K562 (cell line): Measurements from ENCODE around the gene TCAP. TPM values are rescaled to one million over a fixed set of nuclear protein-coding genes. Genes with fewer than 3 reads are reported as not detected.

Experiments used
- BRF1 ChIP-seq: IDR thresholded peaks from 3 replicates; pipeline ENCODE4 v1.6.1; 2011; ENCODE audit warnings: borderline replicate concordance, mild to moderate bottlenecking; ENCODE audit not compliant: insufficient read length; ENCODE audit errors: extremely low read depth
- CHCHD3 ChIP-seq: fragments of 250-450 bp; sonication (Bioruptor Pico); IDR thresholded peaks from 2 replicates; pipeline ENCODE4 v2.1.2; 2022; ENCODE audit warnings: mild to moderate bottlenecking
- DDX20 ChIP-seq: fragments of 450-650 bp; IDR thresholded peaks from 2 replicates; pipeline ENCODE4 v1.6.1; 2016; ENCODE audit warnings: missing genetic modification characterization, low read depth, mild to moderate bottlenecking, missing compliant biosample characterization, moderate library complexity
- E2F4 ChIP-seq: sonication (generic); formaldehyde crosslinking; IDR thresholded peaks from 2 replicates; pipeline ENCODE4 v1.8.0; 2022; ENCODE audit warnings: mild to moderate bottlenecking, low read depth, missing genetic modification reagents
- EP400 ChIP-seq: fragments of 450-650 bp; IDR thresholded peaks from 2 replicates; pipeline ENCODE4 v1.6.1; 2017; ENCODE audit warnings: antibody characterized with exemption, mild to moderate bottlenecking, moderate library complexity
- KAT8 ChIP-seq: fragments of 450-650 bp; IDR thresholded peaks from 2 replicates; pipeline ENCODE4 v1.6.1; 2016; ENCODE audit warnings: low read depth, mild to moderate bottlenecking
- RBM14 ChIP-seq: fragments of 200-400 bp; formaldehyde crosslinking; IDR thresholded peaks from 2 replicates; pipeline ENCODE4 v1.6.1; 2018; ENCODE audit warnings: low read depth, mild to moderate bottlenecking, low read length, moderate library complexity, borderline replicate concordance; ENCODE audit not compliant: insufficient read depth
- RHOXF2B ChIP-seq: fragments of 250-450 bp; sonication (Bioruptor Pico); conservative IDR thresholded peaks from 2 replicates; pipeline ENCODE4 v1.5.1; 2021
- SAP30 ChIP-seq: fragments of 200-600 bp; sonication (generic); IDR thresholded peaks from 2 replicates; pipeline ENCODE4 v1.6.1; 2012; ENCODE audit warnings: borderline replicate concordance, low read depth, mild to moderate bottlenecking, moderate library complexity, low read length, control low read depth, inconsistent platforms; ENCODE audit not compliant: insufficient read depth, poor library complexity, severe bottlenecking
- SLC30A9 ChIP-seq: fragments of 250-450 bp; sonication (Bioruptor Pico); IDR thresholded peaks from 2 replicates; pipeline ENCODE4 v1.8.0; 2022; ENCODE audit warnings: mild to moderate bottlenecking, moderate library complexity
- SPI1 ChIP-seq: IDR thresholded peaks from 2 replicates; pipeline ENCODE4 v1.6.1; 2011; ENCODE audit warnings: low read depth, low read length, control low read depth, borderline replicate concordance
- SREBF1 ChIP-seq: fragments of 150-350 bp; IDR thresholded peaks from 2 replicates; pipeline ENCODE4 v1.6.1; 2014; ENCODE audit warnings: antibody characterized with exemption, low read depth, low read length, borderline replicate concordance
- TEAD1 ChIP-seq, 2 experiments: fragments of 450-650 bp in 1 of 2; sonication (generic) in 1 of 2; formaldehyde crosslinking; IDR thresholded peaks; 2 replicates each; pipeline versions ENCODE4 v1.4.0 to v1.8.0; 2020 to 2022; ENCODE audit warnings: mild to moderate bottlenecking in 2 of 2, missing genetic modification reagents in 1 of 2
- XRCC3 ChIP-seq: fragments of 450-650 bp; IDR thresholded peaks from 2 replicates; pipeline ENCODE4 v1.6.1; 2017; ENCODE audit warnings: mild to moderate bottlenecking, moderate library complexity
- ZC3H11A ChIP-seq: IDR thresholded peaks from 2 replicates; pipeline ENCODE4 v1.6.1; 2012; ENCODE audit warnings: low read depth, low read length, improper control_type of control experiment
- ZFP36 ChIP-seq: fragments of 150-350 bp; IDR thresholded peaks from 2 replicates; pipeline ENCODE4 v1.6.1; 2018; ENCODE audit warnings: low read length, low read depth; ENCODE audit not compliant: partially characterized antibody
- ZFPM2 ChIP-seq: fragments of 250-450 bp; sonication (Bioruptor Pico); IDR thresholded peaks from 2 replicates; pipeline ENCODE4 v1.5.1; 2022; ENCODE audit warnings: mild to moderate bottlenecking
- ZNF224 ChIP-seq: sonication (generic); formaldehyde crosslinking; IDR thresholded peaks from 2 replicates; pipeline ENCODE4 v1.8.0; 2022; ENCODE audit warnings: mild to moderate bottlenecking, missing genetic modification reagents
- ZNF354B ChIP-seq: fragments of 250-450 bp; sonication (Bioruptor Pico); IDR thresholded peaks from 2 replicates; pipeline ENCODE4 v1.4.0; 2020
- ZNF655 ChIP-seq: fragments of 250-450 bp; sonication (Bioruptor Pico); IDR thresholded peaks from 2 replicates; pipeline ENCODE4 v1.5.0; 2021
- polyA plus RNA-seq, 8 experiments: library from polyadenylated mRNA; depleted of rRNA in 4 of 8; stranded (reverse) in 5 of 8; unstranded in 3 of 8; fragments of >200 nt; fragmentation: Nextera tagmentation in 2 of 8; fragmentation: Illumina TruSeq in 1 of 8; extraction: Ambion mirVana in 2 of 8; extraction: Trizol in 1 of 8; gene quantifications; 2 replicates each; pipeline versions ENCODE4 v1.2.1 to v1.2.3, GENCODE V29; 2011 to 2014; ENCODE audit warnings: inconsistent platforms in 1 of 8, missing spikeins in 1 of 8
- total RNA-seq, 7 experiments: library from RNA; depleted of rRNA in 6 of 7; stranded (reverse); fragments of >200 nt in 6 of 7; fragmentation: Illumina TruSeq in 2 of 7; extraction: Trizol in 2 of 7; gene quantifications; 2 replicates each; pipeline versions ENCODE4 v1.2.1 to v1.2.3, GENCODE V29; 2011 to 2021; ENCODE audit warnings: low replicate concordance in 1 of 7
- TF ChIP-seq, protein P1 (sequence below), 3 experiments: fragments of 200-800 bp in 1 of 3; sonication (Bioruptor generic) in 1 of 3; sonication (generic) in 1 of 3; formaldehyde crosslinking in 1 of 3; IDR thresholded peaks; 2 replicates each; pipeline versions ENCODE4 v1.6.1 to v1.8.0; 2016 to 2022; ENCODE audit warnings: mild to moderate bottlenecking in 2 of 3, missing compliant biosample characterization in 2 of 3, missing genetic modification characterization in 2 of 3, missing genetic modification reagents in 1 of 3
- TF ChIP-seq, protein P2 (sequence below): fragments of 250-450 bp; sonication (Bioruptor Pico); IDR thresholded peaks from 2 replicates; pipeline ENCODE4 v1.4.0; 2020; ENCODE audit warnings: mild to moderate bottlenecking

The TCAP gene
- total and polyA plus RNA-seq, 9 of the 15 experiments (the other 6 are each of a cell fraction or from before 2014, with no cell fraction given): 0.33 to 1.4 (median 0.82) TPM; not detected in 2

- TF ChIP-seq, protein P1, sequence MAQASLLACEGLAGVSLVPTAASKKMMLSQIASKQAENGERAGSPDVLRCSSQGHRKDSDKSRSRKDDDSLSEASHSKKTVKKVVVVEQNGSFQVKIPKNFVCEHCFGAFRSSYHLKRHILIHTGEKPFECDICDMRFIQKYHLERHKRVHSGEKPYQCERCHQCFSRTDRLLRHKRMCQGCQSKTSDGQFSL (CRISPR knock-in tag; IDR thresholded peaks at IDR 0.05): no peak
- TF ChIP-seq, protein P1 (tag; IDR thresholded peaks at IDR 0.05): no peak
- TF ChIP-seq XRCC3 (no peak), KAT8 (no peak), CHCHD3 (CRISPR knock-in tag) (no peak), RBM14 (no peak), BRF1 (no peak), ZNF655 (no peak), ZC3H11A (no peak), SAP30 (no peak), SLC30A9 (CRISPR knock-in tag) (no peak), SREBF1 (no peak), TEAD1 (CRISPR knock-in tag; IDR thresholded peaks at IDR 0.05) (0 out of 4 replicates have a peak, but pooled peaks of 1 of the 2 experiments have one; percentile 48), DDX20 (tag) (no peak), SPI1 (no peak), EP400 (no peak), ZNF224 (no peak), RHOXF2B (0 out of 2 replicates have a peak, but pooled peaks have one; percentile 10), ZFP36 (no peak), ZNF354B (CRISPR knock-in tag) (no peak), E2F4 (no peak), ZFPM2 (CRISPR knock-in tag) (0 out of 2 replicates have a peak, but pooled peaks have one; percentile 70)
- TF ChIP-seq, protein P2, sequence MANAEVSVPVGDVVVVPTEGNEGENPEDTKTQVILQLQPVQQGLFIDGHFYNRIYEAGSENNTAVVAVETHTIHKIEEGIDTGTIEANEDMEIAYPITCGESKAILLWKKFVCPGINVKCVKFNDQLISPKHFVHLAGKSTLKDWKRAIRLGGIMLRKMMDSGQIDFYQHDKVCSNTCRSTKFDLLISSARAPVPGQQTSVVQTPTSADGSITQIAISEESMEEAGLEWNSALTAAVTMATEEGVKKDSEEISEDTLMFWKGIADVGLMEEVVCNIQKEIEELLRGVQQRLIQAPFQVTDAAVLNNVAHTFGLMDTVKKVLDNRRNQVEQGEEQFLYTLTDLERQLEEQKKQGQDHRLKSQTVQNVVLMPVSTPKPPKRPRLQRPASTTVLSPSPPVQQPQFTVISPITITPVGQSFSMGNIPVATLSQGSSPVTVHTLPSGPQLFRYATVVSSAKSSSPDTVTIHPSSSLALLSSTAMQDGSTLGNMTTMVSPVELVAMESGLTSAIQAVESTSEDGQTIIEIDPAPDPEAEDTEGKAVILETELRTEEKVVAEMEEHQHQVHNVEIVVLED (CRISPR knock-in tag): 0 out of 2 replicates have a peak, but pooled peaks have one; percentile 52
These were observed 3.1 kb downstream of the TCAP start, which contains the start of gene PNMT (continued) for GRCh38 chr17:39667945-39668924.
